ENCODE data around the gene ISY1. TPM values are rescaled to one million over a fixed set of nuclear protein-coding genes. Genes with fewer than 3 reads are reported as not detected.
"Not testable (repeated sequence)": the region's sequence is repeated elsewhere in the genome, so short reads cannot be mapped to it uniquely, and the experiment has no call there.

Gene ISY1
- polyA plus RNA-seq, 4 donors, result 48.6 to 56.0 (median 50.8) TPM

DNA sequence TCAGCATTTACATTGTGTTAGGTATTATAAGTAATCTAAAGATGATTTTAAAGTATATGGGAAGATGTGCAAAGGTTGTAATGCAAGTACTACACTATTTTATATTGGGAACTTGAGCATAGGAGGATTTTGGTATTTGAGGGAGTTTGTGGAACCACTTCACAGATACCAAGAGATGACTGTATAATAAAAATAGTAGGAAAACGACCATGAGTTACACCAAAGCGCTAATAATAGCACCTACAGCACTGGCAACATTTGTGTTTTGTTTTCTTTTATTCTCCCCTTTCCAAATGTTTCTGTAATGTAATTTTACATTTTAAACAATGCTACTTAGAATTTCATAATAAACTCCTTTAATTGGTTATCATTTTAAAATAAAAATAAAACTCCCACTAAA lies 12.3 kb upstream of the ISY1 start:
- DNase-seq (ENCODE audit: low read depth in 4 of 4, low spot score in 3 of 4), result no peak

DNA sequence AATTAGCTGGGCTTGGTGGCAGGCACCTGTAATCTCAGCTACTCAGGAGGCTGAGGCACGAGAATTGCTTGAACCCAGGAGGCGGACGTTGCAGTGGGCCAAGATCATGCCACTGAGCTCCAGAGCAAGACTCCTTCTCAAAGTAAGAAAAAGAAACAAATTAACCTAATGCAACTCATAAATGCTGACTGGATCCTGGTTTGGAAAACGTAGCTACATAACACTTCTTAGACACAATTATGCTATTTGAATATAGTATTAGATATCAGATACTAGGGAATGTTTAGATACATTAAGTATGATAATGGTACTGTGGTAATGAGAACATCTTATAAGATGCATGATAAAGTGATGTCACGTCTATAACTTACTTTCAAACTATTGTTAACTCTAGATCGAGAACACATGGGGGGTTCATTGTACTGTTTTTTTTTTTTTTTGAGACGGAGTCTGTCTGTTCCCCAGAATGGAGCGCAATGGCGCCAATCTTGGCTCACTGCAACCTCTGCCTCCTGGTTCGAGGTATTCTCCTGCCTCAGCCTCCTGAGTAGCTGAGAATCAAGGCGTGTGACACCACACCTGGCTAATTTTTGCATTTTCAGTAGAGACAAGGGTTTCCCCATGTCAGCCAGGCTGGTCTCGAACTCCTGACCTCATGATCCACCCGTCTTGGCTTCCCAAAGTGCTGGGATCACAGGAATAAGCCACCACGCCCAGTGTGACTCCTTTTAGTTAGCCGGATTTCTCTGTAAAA lies 5.9 kb upstream of the ISY1 start:
- DNase-seq (ENCODE audit: low read depth in 4 of 4, low spot score in 3 of 4), result no peak

DNA sequence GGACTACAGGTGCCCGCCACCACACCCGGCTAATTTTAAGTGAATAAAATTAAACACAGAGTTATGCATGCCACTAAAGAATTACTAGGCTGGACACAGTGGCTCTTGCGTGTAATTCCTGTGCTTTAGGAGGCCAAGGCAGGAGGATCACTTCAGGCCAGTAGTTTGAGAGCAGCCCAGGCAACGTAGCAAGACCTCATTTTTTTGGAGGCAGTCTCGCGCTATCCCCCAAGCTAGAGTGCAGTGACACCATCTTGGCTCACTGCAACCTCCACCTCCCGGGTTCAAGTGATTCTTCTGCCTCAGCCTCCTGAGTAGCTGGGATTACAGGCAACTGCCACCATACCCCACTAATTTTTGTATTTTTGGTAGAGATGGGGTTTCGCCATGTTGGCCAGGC lies 4.7 kb upstream of the ISY1 start:
- not testable (repeated sequence) for DNase-seq (ENCODE audit: low read depth in 4 of 4, low spot score in 3 of 4)

DNA sequence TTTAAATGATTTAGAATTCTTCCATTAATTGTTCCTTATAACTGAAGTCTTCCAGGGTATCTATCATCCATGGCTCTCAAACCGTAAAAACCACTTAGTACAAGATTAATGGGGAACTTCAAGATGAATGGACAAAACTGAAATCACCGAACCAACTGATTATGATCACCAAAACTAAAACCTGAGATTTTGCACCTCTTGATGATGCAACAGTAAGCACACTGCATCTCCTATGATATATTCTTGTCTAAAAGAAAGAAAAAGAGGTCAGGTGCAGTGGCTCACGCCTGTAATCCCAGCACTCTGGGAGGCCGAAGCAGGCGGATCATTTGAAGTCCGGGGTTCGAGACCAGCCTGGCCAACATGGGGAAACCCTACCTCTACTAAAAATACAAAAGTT lies 3.6 kb upstream of the ISY1 start:
- no peak for DNase-seq (ENCODE audit: low read depth in 4 of 4, low spot score in 3 of 4)

GRCh38 chr3:129162729-129163579 lies 2.1 kb upstream of the ISY1 start:
- DNase-seq (ENCODE audit: low read depth in 4 of 4, low spot score in 3 of 4), result no peak

DNA sequence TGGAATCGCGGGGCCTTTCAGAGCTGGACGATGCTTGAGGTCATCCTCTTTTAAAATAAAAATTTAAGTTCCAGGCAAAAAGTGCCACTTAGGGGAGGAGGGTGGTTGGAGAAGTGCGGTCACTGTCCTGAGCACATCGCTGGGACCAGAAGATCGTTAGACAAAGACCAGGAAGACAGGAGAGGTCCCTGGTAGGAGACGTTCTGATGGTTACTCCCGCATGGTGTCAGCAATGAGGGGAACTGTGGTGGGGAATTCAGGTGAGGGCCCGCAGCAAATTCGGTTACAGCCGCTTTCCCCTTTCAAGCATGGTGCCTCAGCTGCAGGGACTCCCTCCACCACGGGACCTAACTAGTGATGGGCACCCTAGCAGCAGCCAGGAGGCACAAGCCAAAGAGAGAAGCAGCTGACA lies 1.0 kb upstream of the ISY1 start:
- DNase-seq (ENCODE audit: low read depth in 4 of 4, low spot score in 3 of 4), result no peak

DNA sequence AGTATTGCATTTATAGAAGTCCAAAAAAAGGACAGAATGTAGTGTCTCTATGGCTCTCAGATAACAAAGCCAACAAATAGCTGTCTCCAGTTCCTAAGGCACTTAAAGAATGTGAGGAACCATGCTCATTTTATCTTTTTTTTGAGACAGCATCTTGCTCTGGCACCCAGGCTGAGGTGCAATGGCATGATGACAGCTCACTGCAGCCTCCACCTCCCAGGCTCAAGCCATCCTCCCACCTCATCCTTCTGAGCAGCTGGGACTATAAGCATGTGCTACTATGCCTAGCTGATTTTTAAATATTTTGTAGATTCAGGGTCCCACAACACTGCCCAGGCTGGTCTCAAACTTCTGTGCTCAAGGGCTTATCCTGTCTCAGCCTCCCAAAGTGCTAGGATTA lies 16.1 kb downstream of the ISY1 start:
- no peak for DNase-seq (ENCODE audit: low read depth in 4 of 4, low spot score in 3 of 4)

GRCh38 chr3:129141011-129141410 lies 19.9 kb downstream of the ISY1 start:
- not testable (repeated sequence) for DNase-seq (ENCODE audit: low read depth in 4 of 4, low spot score in 3 of 4)

DNA sequence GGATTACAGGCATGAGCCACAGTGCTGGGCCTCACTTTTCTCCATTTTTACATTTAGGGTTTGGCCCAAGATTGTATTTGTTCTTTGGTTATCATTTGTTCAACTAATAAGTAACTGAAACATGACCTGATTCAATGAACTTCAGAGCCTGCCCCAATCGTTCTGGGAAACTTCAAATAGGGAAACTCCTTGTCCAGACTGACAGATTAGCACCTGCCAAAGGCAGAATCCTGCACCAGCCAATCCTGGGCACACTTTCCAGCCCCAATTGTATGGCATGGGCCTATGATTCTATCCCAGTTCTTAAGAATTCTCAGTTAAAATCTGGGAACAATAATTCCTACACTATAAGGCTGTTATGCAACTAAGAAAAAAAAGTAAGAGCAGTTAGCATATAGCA lies 21.0 kb downstream of the ISY1 start:
- no peak for DNase-seq (ENCODE audit: low read depth in 4 of 4, low spot score in 3 of 4)

GRCh38 chr3:129136275-129136674 lies 24.6 kb downstream of the ISY1 start:
- DNase-seq (ENCODE audit: low read depth in 4 of 4, low spot score in 3 of 4), result not testable (repeated sequence)

DNA sequence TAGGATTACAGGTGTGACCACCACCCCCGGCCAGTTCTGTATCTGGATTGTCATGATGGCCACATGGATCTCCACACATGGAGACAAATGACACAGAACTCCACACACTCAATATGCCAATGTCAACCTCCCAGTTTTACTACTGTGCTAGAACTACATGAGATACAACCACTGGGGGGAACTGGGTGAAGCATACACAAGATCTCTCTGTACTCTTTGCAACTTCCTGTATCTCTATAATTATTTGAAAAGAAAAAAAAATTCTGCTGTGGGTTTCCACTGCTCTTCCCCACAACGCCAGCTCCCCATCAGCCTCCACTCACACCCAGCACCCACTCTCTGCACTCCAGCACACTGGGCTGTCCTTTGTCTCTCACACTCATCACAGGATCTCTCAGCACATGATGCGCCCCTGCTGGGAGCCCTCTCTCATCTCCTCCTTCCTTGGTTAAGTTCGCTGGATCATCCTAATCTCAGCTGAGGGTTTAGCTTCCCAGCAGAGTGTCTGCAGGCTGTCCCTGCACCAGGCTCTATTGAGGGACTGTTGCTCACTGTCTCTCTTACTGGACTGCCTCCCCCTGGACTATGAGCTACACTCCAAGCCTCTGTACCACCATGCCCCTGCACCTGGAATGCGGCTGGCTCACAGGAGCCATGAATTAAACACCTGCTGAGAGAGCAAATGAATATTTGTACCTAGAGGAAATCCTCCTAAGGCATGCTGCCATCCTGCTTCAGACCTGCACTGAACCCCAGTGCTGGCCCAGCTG lies 28.6 kb downstream of the ISY1 start:
- no peak for DNase-seq (ENCODE audit: low read depth in 4 of 4, low spot score in 3 of 4)

- DNase-seq (ENCODE audit: low read depth in 4 of 4, low spot score in 3 of 4), result no peak
Observed at GRCh38 chr3:129131465-129132088, 29.3 kb downstream of the ISY1 start.

GRCh38 chr3:129130291-129130813 lies 30.5 kb downstream of the ISY1 start:
- no peak for DNase-seq (ENCODE audit: low read depth in 4 of 4, low spot score in 3 of 4)

DNA sequence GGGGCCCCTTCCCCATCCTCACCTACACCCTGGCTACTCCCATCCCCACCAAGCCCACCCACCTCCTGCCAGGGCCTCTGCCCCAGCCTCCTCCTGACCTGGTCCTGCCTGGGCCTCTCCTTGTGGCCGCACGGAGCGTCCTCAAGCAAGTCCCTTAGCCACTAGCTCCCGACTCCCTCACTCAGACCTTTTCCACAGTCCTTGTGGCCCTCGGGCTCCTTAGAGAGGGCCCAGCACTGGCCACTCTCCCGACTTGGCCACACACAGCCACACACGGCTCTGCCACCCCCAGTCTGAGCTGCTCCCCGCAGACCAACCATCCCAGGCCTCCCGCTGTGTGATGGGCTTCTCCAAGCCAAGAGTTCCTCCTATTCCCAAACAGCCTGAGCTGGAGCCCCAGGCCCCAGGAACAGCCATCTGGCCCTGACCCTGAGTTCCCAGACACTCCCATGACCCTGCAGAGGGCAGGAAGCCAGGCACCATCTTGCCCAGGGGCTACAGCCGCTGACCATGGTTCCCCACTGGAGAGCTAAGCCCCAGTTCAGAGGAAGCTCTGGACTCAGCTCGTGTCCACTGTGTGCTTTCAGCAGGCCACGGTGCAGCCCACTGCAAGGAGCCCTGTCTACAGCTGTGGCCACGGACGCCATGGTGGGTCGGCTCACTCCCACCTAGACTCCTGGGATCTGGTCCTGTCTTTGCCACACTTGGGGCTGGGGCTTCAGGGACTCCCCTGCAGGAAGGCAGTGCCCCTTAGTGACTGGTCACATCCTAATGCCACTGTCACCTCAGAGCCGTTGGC lies 32.3 kb downstream of the ISY1 start:
- no peak for DNase-seq (ENCODE audit: low read depth in 4 of 4, low spot score in 3 of 4)

DNA sequence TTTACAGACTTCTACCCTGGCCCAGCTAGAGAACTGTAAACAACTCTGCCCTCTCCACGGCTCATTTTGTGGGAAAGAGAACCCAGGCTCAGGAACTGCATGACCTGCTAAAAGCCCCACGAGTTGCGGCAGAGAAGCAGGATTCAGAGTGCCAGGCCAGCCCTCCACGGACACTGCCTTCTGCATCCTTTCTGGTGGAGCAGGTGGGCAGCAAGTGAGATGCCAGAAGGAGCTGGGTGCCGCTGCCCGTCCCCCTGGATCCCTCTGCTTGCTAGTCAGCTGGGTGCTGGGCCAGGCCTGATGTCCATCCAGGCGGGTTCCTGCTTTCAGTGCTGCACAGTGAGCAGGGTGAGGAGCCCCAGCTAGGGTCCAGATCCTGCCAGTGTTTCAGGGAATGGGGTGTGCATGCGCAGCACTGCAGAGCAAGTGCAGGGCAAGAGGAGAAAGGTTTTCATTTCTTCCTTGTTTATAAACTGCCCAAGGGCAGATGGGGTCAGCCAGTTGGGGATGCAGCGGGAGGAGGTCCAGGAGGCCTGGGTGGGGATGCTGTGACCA lies 34.1 kb downstream of the ISY1 start:
- DNase-seq (ENCODE audit: low read depth in 4 of 4, low spot score in 3 of 4), result no peak

DNA sequence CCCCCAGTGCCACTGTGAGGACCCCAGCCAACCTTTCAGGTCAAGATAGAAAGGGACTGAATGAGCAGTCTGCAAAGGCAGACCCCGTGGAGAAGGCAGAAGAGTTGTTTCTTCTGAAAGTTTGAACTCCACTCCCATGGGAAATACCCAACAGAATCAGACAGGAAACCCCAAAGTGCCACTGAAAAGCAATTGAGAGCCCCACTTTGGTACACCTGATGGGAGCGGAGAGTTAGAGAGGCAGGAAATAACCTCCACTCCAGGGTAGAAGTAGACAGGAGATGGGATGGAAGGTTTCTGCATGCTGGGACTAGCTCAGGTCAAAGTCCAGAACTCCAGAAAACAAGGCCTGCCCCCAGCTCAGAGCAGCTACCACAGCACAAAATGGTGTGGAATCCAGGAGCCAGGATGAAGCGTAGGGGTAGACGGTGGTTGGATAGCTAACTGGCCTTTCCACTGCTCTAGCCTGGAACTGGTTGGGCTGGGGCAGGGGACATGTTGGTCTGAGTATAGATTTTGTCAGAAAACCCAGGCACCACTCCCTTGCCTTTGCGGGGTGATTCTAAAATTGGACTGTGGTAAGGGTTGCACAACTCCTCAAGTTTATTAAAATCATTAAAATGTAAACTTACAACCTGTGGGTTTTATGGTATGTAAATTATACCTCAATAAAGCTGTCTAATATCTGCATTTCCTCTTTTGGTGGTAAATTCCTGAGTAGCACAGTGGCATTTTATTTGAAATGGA lies 37.4 kb downstream of the ISY1 start:
- DNase-seq (ENCODE audit: low read depth in 4 of 4, low spot score in 3 of 4), result no peak

DNA sequence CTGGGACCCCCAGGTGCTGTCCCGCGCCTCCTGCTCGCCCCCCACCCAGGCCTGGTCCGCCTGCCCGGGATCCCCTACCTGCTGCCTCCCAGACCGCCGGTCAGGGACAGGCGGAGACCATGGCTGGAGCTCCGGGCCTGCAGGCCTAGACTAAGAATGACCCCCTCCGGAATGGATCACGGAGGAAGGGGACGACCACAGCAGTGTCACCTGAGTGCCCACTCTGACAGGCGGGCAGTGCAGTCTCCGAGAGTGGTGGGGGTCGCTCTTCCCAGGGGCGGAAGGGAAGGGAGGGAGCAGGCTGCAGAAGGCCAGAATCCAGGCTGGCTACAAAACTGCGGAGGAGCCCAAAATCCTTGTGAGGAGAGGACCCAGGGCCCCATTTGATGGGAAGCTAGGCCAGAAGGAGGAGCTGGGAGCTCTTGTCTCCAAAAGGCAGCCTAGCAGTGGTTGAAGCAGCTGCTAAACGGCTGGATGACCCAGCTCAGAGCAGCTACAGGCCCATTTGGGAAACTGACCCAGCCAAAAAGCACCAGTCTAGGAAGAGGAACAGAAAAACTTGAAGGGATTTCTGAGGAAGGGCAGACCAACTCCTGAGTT lies 38.4 kb downstream of the ISY1 start:
- peak in 1 of 4 donors; percentile 20 for DNase-seq (ENCODE audit: low read depth in 4 of 4, low spot score in 3 of 4)

GRCh38 chr3:129121792-129122411 lies 39.0 kb downstream of the ISY1 start, which contains the start of gene RAB43:
RAB43 (minus strand) TSS chr3:129121804; CDS start chr3:129121489, 315 bp downstream.
- peak; percentile 81 to 84 (median 82) for DNase-seq (ENCODE audit: low read depth in 4 of 4, low spot score in 3 of 4)

Measured in right renal pelvis (tissue), 4 donors.